ENCODE results near the gene GPRIN2.
"Not testable (repeated sequence)": the region's sequence is repeated elsewhere in the genome, so short reads cannot be mapped to it uniquely, and the experiment has no call there.

Gene GPRIN2

GRCh38 chr10:46523119-46523961 lies 33.1 kb downstream of the GPRIN2 start:
- peak; percentile 70 for DNase-seq (ENCODE audit: insufficient read length, low spot score)
- FAIRE-seq, result no peak

- FAIRE-seq (no peak), DNase-seq (ENCODE audit: insufficient read length, low spot score) (no peak)
Observed at GRCh38 chr10:46522295-46523118, 34.0 kb downstream of the GPRIN2 start.

GRCh38 chr10:46520941-46521340 lies 35.5 kb downstream of the GPRIN2 start:
- FAIRE-seq (no peak), DNase-seq (ENCODE audit: insufficient read length, low spot score) (no peak)

DNA sequence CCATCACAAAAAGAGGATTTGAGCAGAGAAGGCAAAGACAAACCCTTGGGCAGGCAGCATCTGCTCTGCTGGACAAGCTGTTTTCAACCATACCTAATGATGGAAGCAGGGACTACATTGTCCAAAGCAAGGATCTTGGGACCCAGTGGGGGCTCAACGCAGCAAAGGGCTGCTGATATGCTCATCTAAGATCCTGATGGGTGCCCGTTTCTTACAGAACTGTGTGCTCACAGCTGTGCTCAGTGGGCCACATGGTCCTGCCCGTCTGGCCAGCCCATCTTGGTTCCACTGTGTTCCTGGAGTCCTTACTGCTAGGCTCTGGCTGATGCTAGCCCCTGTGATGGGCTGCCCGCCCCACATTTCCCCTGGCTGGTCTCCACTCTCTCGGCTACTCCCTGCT lies 36.1 kb downstream of the GPRIN2 start:
- FAIRE-seq, result no peak

GRCh38 chr10:46518028-46518725 lies 38.3 kb downstream of the GPRIN2 start:
- DNase-seq (ENCODE audit: insufficient read length, low spot score) (no peak), FAIRE-seq (no peak)

More for the DNA sequence above, 36.1 kb downstream of the GPRIN2 start:
- no peak for DNase-seq (ENCODE audit: insufficient read length, low spot score)

DNA sequence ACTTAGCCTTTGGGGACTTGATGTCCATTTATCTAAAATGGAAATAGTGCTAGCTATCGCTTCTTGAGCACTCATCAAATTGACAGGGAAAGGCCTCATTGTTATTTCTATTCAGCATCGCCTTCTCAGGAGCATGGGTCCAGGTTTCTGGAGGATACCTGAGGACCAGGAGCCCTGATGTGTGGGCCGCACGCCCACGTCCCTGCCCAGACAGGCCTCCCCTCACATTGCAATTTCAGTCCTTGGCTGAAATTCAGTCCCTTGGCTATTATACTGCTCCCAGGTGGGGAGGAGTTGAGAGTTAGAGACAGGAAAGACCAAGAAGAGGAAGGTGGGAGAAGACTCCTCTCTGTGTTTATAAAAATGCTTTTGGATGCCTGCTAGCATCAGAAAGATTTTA lies 38.9 kb downstream of the GPRIN2 start:
- FAIRE-seq, result no peak
- DNase-seq (ENCODE audit: insufficient read length, low spot score), result no peak

DNA sequence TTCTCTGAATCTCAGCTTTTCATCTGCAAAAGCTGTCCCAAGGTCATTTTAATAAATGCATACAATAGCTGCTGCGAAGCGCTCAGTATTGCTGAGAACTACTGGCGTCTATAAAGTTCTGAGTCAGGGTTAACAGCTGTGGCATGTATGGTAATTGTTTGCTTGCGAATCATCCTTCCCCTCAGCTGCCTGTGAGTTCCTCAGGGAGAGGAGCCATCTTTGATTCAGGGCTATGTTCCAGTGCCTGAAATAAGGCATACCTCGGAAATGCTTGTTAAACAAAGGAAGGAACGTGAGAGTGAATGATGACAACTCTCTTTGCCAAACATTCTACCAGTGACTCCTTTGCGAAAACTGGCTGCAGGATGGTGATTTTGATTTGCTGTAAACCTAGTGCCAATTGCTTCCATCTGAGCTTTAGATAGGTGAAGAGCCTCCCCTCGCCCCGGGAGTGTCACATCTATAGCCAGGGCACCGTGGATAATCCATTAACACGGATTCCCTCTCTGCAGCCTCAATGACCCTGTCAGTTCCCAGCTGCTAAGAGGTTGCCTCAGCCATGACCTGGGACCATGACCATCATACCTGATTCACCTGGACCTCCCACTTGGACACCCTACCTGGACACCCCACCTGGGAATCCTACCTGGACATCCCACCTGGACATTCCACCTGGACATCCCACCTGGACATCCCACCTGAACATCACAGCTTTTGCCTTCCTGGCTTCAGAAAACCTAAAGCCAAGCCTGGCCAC lies 39.6 kb downstream of the GPRIN2 start:
- FAIRE-seq, result no peak
- DNase-seq (ENCODE audit: insufficient read length, low spot score), result peak; percentile 96

DNA sequence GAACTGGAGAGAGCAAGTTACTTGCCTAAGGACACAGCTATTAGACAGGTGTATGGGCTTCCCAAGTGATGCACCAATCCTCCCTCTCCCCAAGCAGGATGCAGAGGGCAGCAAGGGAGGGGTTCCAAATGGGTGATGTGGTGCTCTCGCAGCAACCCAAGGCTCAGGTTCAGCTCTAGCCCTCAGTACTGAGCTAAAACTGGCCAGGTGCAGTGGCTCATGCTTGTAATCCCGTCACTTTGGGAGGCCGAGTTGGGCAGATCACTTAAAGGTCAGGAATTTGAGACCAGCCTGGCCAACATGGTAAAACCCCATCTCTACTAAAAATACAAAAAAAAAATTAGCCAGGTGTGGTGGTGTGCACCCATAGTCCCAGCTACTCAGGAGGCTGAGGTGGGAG lies 40.7 kb downstream of the GPRIN2 start:
- FAIRE-seq, result no peak
- DNase-seq (ENCODE audit: insufficient read length, low spot score), result no peak

DNA sequence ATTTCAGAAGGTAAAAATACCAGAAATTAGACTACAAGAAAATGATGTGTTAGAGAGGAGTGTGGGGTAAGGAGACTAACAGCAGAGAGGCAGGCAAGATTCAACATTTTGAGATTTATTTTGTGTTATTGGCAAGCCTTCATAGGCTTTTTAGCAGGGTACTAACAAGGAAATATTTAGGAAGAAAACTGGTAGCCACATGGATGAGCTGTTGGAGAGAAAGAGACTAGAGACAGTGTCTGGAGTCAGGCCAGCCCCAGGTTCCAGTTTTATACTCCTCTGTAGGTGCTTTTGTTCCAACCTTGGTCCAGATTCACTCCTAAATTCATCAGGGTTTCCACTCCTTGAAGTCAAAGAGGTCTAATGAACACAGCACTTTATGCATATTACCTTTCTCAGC lies 41.1 kb downstream of the GPRIN2 start:
- FAIRE-seq, result no peak
- no peak for DNase-seq (ENCODE audit: insufficient read length, low spot score)

GRCh38 chr10:46514899-46515298 lies 41.6 kb downstream of the GPRIN2 start:
- FAIRE-seq, result no peak
- no peak for DNase-seq (ENCODE audit: insufficient read length, low spot score)

- DNase-seq (ENCODE audit: insufficient read length, low spot score), result no peak
- no peak for FAIRE-seq
Observed at GRCh38 chr10:46514431-46514861, 42.0 kb downstream of the GPRIN2 start.

- not testable (repeated sequence) for DNase-seq (ENCODE audit: insufficient read length, low spot score); FAIRE-seq
Observed at GRCh38 chr10:46513333-46513732, 43.1 kb downstream of the GPRIN2 start.

DNA sequence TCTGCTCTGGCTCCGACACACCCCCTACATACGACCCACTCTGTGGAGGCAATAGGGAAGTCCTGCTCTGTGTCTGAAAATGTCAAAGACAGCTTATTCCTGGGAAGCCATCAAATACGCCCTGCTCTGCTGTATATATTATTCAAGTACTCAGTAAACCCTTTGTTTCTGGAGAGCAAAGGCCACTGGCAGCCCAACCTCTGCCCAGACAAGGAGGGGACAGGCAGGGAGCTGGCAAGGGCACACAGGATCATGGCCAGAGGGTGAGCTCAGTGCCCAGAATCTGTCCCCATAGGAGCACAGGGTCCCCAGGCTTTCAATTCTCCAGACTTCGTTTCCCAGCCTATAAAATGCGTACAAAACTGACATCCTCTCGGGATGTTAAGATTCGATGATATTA lies 43.7 kb downstream of the GPRIN2 start:
- DNase-seq (ENCODE audit: insufficient read length, low spot score); FAIRE-seq: not testable (repeated sequence)

DNA sequence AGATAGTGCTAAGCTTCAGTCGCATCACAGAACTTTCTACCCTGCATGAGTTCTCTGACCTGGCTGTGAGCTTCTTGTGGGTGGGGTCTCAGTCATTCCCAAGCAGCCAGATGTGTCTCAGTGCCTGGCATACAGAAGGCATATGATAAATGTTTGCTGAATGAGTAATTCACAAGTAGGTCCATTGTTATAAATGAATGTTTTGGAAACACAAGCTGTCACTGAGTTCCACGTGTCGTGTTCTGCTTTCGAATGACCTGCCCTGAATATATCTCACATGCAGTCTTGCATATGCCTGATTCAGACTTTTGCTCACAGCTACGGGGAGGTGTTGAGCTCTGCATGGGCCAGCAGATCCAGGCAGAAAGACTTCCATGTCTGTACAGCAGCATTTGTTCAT lies 44.5 kb downstream of the GPRIN2 start:
- FAIRE-seq; DNase-seq (ENCODE audit: insufficient read length, low spot score): not testable (repeated sequence)

All from HTR-8/SVneo (cell line).